ENCODE results near the gene CUL4A.

Gene CUL4A

DNA sequence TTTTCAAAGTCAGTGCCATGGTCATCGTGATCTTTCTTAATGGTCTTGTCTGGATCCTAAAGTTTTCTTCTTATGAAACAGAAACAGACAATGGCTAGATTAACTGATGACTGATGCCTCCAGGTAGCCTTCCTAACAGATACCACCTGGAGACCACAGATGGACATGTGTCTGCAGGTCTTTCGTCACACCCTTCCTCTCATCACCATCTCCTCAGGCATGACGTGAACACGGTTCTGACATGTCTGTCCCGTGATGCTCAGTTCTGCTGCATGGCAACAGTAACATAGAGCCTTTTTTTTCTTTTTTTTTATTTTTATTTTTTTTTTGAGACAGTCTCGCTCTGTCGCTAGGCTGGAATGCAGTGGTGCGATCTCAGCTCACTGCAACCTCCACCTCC is 74.5 kb downstream of the CUL4A start:
- Histone ChIP-seq H3K36me3 (ENCODE audit: control insufficient read depth, insufficient read depth, low read length) (no peaks in the 10 kb centered on the region), H3K27me3 (replicated peaks; ENCODE audit: control insufficient read depth, insufficient read depth, low read length) (no peaks in the 10 kb centered on the region), H3K4me3 (replicated peaks; ENCODE audit: low read depth, low read length) (no peak overlapping the region)
- TF ChIP-seq, protein P1, sequence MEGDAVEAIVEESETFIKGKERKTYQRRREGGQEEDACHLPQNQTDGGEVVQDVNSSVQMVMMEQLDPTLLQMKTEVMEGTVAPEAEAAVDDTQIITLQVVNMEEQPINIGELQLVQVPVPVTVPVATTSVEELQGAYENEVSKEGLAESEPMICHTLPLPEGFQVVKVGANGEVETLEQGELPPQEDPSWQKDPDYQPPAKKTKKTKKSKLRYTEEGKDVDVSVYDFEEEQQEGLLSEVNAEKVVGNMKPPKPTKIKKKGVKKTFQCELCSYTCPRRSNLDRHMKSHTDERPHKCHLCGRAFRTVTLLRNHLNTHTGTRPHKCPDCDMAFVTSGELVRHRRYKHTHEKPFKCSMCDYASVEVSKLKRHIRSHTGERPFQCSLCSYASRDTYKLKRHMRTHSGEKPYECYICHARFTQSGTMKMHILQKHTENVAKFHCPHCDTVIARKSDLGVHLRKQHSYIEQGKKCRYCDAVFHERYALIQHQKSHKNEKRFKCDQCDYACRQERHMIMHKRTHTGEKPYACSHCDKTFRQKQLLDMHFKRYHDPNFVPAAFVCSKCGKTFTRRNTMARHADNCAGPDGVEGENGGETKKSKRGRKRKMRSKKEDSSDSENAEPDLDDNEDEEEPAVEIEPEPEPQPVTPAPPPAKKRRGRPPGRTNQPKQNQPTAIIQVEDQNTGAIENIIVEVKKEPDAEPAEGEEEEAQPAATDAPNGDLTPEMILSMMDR (IDR thresholded peaks at IDR 0.05; ENCODE audit: insufficient read depth, low read length, poor library complexity, severe bottlenecking), result no peak
- no peak for DNase-seq (ENCODE audit: extremely low read depth, insufficient read length)

DNA sequence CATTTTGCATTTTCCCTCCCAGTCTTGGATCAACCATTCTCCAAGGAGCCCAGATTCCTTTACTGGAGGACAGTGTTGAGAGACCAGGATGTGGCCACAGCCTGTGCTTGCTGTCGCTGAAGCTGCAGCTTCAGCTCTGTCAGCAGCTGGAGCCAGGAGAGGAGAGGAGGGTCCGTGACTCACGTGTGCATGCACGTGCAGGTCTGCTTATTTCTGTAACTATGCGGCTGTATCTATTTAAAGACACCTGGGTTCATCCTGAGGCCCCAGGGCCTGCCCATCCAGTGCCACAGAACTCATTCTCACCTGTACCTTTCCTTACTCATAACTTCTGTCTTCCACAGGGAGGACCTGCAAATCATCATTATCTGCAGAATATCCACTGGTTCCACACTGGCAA is 79.5 kb downstream of the CUL4A start:
- Histone ChIP-seq H3K36me3 (ENCODE audit: control insufficient read depth, insufficient read depth, low read length) (no peaks in the 10 kb centered on the region), H3K27me3 (replicated peaks; ENCODE audit: control insufficient read depth, insufficient read depth, low read length) (no peaks in the 10 kb centered on the region), H3K4me3 (replicated peaks; ENCODE audit: low read depth, low read length) (no peak overlapping the region)
- no peak for DNase-seq (ENCODE audit: extremely low read depth, insufficient read length)
- TF ChIP-seq, protein P1 (IDR thresholded peaks at IDR 0.05; ENCODE audit: insufficient read depth, low read length, poor library complexity, severe bottlenecking), result no peak

DNA sequence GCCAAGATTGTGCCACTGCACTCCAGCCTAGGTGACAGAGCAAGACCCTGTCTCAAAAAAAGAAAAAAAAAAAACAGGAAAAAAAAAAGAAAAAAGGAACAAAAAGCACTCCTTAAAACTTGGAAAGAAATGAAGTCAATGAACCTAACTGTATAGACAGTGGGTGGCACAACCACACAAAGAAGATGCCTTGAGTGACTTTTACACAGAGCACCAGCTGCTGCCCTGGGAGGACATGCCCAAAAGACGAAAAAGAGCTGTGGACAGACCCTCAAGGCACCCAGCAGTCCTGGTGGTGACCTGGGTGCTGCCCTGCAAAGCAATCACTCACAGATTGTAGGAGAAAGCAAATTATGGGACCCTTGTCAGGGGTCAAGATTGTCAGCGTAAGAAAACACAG is 81.7 kb downstream of the CUL4A start:
- no peaks in the 10 kb centered on the region for H3K27me3 ChIP-seq (replicated peaks; ENCODE audit: control insufficient read depth, insufficient read depth, low read length)
- TF ChIP-seq, protein P1 (IDR thresholded peaks at IDR 0.05; ENCODE audit: insufficient read depth, low read length, poor library complexity, severe bottlenecking), result no peak
- H3K36me3 ChIP-seq (ENCODE audit: control insufficient read depth, insufficient read depth, low read length), result no peaks in the 10 kb centered on the region
- H3K4me3 ChIP-seq (replicated peaks; ENCODE audit: low read depth, low read length), result no peak overlapping the region
- DNase-seq (ENCODE audit: extremely low read depth, insufficient read length), result no peak

DNA sequence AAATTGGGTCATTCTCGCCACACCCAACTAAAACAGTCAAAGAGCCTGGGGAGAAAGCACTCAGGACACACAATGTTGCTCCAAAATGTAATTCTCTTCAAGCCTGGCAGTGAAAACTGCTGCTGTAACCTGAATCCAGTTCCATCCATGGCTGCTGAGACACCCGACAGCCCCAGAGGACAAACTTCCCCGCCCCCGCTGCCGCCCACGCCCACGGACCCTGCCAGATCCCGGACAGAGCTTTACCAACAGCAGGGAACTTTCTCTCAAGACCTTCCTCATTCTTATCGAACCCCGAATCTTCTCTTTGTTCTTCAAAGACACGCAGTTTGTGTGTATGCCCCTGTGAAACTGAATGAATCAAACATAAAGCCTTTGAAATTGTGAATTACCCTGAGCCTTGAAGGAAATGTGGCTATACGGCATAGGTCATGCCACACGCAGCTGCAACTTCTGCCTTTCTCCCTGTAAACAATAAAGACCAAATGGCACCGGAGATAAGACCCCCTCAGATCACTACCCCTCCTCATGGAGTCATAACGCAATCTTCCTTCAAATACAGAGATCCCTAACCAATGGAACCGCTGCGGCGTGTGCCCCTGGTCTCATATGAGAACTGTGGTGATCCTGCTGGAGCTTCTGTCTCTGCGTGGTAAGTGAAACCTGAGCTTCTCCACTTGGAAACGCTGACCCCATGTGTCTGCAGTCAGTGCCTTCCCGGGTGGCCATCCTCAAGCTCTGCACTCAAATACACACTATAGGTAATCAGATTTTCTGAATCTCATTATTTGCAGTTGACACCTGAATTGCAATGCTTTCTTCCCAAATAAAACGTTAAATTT is 82.8 kb downstream of the CUL4A start:
- Histone ChIP-seq H3K36me3 (ENCODE audit: control insufficient read depth, insufficient read depth, low read length) (no peaks in the 10 kb centered on the region), H3K4me3 (replicated peaks; ENCODE audit: low read depth, low read length) (peak overlapping the region; percentile 1; the same call in 1 of the 2 replicates), H3K27me3 (replicated peaks; ENCODE audit: control insufficient read depth, insufficient read depth, low read length) (no peaks in the 10 kb centered on the region)
- TF ChIP-seq, protein P1 (IDR thresholded peaks at IDR 0.05; ENCODE audit: insufficient read depth, low read length, poor library complexity, severe bottlenecking), result no peak
- DNase-seq (ENCODE audit: extremely low read depth, insufficient read length), result peak; percentile 20

DNA sequence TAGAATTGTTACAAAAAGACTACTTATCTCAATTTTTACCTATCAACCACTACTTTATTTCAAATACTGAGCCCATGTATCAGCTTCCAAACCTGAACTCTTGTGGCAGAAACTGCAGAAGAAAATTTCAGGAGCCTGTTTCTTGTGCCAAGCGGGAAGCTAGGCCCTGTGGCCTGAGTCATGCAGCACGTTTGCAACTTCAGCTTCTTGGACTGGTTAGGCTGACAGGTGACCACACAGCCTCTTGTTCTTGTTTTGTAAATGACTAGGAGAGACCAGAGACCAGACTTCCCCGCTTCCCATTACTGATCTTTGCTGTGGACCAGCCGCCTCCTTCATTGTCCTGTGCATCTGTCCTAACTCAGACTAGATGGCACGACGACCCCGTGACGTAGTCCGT is 84.3 kb downstream of the CUL4A start:
- Histone ChIP-seq H3K4me3 (replicated peaks; ENCODE audit: low read depth, low read length) (no peak overlapping the region), H3K36me3 (ENCODE audit: control insufficient read depth, insufficient read depth, low read length) (no peaks in the 10 kb centered on the region), H3K27me3 (replicated peaks; ENCODE audit: control insufficient read depth, insufficient read depth, low read length) (no peaks in the 10 kb centered on the region)
- no peak for DNase-seq (ENCODE audit: extremely low read depth, insufficient read length)
- TF ChIP-seq, protein P1 (IDR thresholded peaks at IDR 0.05; ENCODE audit: insufficient read depth, low read length, poor library complexity, severe bottlenecking), result no peak

All from GM06990 (cell line).